ENCODE results near the gene HS1BP3. TPM values are rescaled to one million over a fixed set of nuclear protein-coding genes. Genes with fewer than 3 reads are reported as not detected.

Gene HS1BP3
- total and polyA plus RNA-seq, 12 donors: 23.7 to 50.1 (median 40.5) TPM

- peak in 3 of 7 donors; percentile 6 to 46 (median 11) for DNase-seq
- Histone ChIP-seq H3K4me3 (no peak overlapping the region), H3K27ac (peak overlapping the region in 1 of 5 donors; percentile 78), H3K36me3 (replicated peaks in 1 of 2) (peaks cover 0 to 31% of the 10 kb centered on the region in 2 donors), H3K27me3 (no peaks in the 10 kb centered on the region), H3K4me1 (replicated peaks in 1 of 2) (peaks cover 8 to 31% of the 10 kb centered on the region in 2 donors), H3K9me3 (replicated peaks in 1 of 3) (no peaks in the 10 kb centered on the region)
- TF ChIP-seq CTCF (IDR thresholded peaks at IDR 0.05): no peak
- no peak for TF ChIP-seq POLR2A (IDR thresholded peaks at IDR 0.05)
- intact Hi-C loops (cut with DNase I): no loop called here
- 74 to 83% (median 82%) methylated on average over 3 to 11 of the region's 11 CpGs for WGBS, 4 donors
Observed at GRCh38 chr2:20624884-20625485, 25.9 kb downstream of the HS1BP3 start.

DNA sequence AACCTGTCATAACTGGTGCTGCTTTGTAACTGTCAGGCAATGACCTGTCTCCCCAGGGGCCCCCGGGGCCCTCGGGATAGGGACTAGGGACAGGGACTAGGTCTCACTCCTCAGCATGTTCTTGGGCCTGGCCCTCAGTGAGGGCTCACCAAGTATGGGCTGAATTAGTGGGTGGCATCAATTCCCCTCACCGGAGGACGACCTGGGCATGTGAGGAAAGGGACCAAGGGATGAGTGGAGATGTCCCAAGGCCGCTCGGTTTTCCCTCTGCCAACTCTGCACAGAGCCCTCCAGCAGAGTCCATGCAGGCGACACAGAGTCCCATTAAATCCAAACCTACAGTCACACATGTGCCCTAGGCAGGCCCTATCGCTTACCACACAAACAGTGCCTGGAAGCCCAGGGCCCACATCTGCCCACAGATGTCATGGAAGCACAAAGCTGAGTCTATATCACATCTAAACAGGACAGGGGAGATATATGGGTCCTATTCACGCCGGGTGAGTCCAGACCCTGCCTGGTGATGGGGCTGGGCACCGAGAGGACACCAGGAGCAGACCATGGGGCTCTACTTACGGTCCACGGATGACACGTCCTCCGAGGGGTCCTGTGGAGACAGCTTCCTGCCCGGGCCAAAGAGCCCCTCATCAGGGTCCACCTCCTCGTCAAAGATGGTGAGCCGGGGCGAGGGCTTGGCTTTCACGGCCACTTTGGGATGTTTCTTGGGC, 26.6 kb downstream of the HS1BP3 start:
- peak in 5 of 7 donors; percentile 16 to 60 (median 56) for DNase-seq
- peaks cover 11 to 38% of the 10 kb centered on the region in 2 donors for H3K4me1 ChIP-seq (replicated peaks in 1 of 2)
- H3K36me3 ChIP-seq (replicated peaks in 1 of 2): peaks cover 0 to 31% of the 10 kb centered on the region in 2 donors

DNA sequence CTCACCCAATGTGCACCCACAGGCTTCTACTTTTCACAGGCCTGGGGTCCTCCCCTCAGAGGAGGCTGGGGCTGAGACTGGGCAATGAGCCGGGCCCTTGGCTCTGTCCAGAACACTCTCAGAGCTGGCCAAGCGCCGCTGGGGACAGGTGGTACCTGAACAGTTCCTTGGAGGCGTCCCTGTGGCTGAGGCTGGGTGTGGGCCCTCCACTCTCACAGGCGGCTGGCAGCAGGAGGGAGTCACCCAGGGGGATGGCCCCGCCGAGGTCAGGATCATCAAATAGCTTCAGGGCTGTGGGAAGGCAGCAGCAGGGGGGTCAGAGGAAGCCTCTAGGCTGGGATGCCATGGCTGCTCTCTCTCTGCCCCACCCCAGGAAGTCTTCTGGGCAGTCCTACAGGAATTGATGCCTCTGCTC, 27.1 kb downstream of the HS1BP3 start:
- Histone ChIP-seq H3K27ac (peak overlapping the region in 4 of 5 donors; percentile 68 to 99 (median 74)), H3K4me3 (no peak overlapping the region), H3K9me3 (replicated peaks in 1 of 3) (no peaks in the 10 kb centered on the region), H3K4me1 (replicated peaks in 1 of 2) (peaks cover 16 to 43% of the 10 kb centered on the region in 2 donors), H3K36me3 (replicated peaks in 1 of 2) (peaks cover 0 to 31% of the 10 kb centered on the region in 2 donors), H3K27me3 (no peaks in the 10 kb centered on the region)
- WGBS, 4 donors: 38 to 80% (median 69%) methylated on average over 1 to 7 of the region's 7 CpGs
- peak in 3 of 7 donors; percentile 17 to 53 (median 22) for DNase-seq
- intact Hi-C loops (cut with DNase I): no loop called here
- TF ChIP-seq POLR2A (IDR thresholded peaks at IDR 0.05): no peak
- TF ChIP-seq CTCF (IDR thresholded peaks at IDR 0.05): no peak

More for the DNA sequence above, 26.6 kb downstream of the HS1BP3 start:
- H3K27me3 ChIP-seq: no peaks in the 10 kb centered on the region
- H3K9me3 ChIP-seq (replicated peaks in 1 of 3): no peaks in the 10 kb centered on the region
- TF ChIP-seq POLR2A (IDR thresholded peaks at IDR 0.05) (no peak), CTCF (IDR thresholded peaks at IDR 0.05) (no peak)
- peak overlapping the region in 3 of 5 donors; percentile 69 to 99 (median 78) for H3K27ac ChIP-seq
- no peak overlapping the region for H3K4me3 ChIP-seq
- WGBS, 4 donors: 73 to 92% (median 80%) methylated on average over 11 to 20 of the region's 20 CpGs
- intact Hi-C loops (cut with DNase I): no loop called here

DNA sequence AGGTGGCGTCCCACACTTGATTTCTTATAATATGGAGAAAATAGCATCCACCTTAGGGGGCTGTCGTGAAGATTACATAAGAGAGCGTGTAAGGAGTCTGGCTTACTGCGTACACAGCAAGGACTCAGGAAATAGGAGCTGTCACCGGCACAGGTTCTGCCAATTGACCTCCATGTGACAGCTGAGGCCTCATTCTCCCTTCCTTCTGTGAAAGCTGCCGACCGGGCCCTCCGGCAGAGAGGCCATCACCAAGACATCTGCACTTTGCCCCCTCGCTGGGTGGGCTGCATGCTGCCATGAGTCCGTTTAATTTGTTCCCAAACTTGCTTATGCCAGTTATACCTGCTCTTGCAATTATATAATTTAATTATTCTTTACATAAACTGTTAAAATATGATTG, 27.7 kb downstream of the HS1BP3 start:
- no peaks in the 10 kb centered on the region for H3K9me3 ChIP-seq (replicated peaks in 1 of 3)
- H3K36me3 ChIP-seq (replicated peaks in 1 of 2): peaks cover 0 to 31% of the 10 kb centered on the region in 2 donors
- intact Hi-C loops (cut with DNase I): no loop called here
- WGBS, 4 donors: 36 to 53% (median 46%) methylated on average over 10 of the region's 10 CpGs
- peak overlapping the region; percentile 68 to 99 (median 69) for H3K27ac ChIP-seq
- DNase-seq: peak in 5 of 7 donors; percentile 36 to 75 (median 64)
- no peaks in the 10 kb centered on the region for H3K27me3 ChIP-seq
- no peak for TF ChIP-seq POLR2A (IDR thresholded peaks at IDR 0.05)
- no peak for TF ChIP-seq CTCF (IDR thresholded peaks at IDR 0.05)
- H3K4me1 ChIP-seq (replicated peaks in 1 of 2): peaks cover 22 to 48% of the 10 kb centered on the region in 2 donors
- no peak overlapping the region for H3K4me3 ChIP-seq
